ELF-1 (cell line): ENCODE measurements around the gene CST9.

Source experiments
- DNase-seq: peaks from one replicate; pipeline ENCODE4 v3.0.0-alpha.2; 2016; ENCODE audit warnings: low read depth, low spot score

The CST9 gene

GRCh38 chr20:23588434-23589403 is 17.0 kb downstream of the CST9 start:
- no peak for DNase-seq

- DNase-seq, result no peak
These were observed 18.1 kb downstream of the CST9 start for GRCh38 chr20:23587631-23588030.

DNA sequence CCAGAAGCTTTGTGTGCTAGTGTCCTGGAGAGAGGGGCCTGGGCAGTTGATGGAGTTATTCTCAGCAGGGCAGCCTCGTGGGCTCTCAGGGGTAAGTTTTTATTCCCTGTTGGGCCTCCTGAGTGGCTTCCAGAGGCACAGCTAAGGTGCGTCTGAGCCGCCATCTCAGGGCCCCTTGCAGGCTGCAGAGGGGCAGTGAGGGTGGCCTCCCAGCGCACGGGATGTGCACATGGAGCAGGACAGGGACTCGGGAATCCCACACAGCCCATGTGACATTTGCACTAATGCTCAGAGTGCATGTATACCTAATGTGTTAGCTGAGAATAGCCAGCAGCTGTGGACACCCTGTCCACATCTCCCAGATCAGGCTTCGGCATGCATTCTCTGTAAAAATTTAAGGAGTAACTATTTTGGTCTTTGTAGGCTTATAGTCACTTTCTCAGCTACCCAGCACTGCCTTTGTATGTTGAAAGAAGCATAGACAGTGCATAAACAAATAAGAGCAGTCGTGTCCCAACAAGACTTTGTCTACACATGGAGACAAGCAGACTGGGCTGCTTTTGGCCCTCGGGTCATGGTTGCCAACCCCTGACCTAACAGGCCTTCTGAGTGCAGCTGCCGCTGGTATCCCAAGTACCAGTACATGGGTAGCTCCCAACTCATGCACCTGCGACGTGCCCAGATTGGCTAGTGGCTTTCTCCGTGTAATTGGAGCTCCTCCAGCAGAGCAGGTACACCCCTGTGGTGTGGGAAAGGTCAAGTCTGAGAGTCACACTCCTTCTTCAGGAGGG is 18.8 kb downstream of the CST9 start:
- no peak for DNase-seq

- no peak for DNase-seq
These were observed 19.6 kb downstream of the CST9 start for GRCh38 chr20:23585808-23586734.

DNA sequence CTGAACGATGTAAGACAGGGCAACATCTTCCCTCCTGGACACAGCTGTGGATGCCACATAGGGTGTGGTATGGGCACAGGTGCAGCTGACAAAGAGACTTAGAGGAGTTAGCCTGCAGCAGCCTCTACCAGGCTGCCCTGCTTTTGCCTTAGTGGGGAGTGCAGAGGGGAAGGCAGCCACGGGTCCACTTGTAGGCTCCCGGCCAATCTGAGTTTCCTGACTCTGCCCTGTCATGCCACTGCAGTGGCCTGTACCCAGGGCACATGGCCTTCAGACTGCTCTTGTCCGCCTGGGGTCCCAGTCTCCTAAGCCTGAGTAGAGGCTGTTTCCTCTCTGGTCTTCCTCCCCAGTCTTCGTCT is 20.3 kb downstream of the CST9 start:
- DNase-seq, result no peak

DNA sequence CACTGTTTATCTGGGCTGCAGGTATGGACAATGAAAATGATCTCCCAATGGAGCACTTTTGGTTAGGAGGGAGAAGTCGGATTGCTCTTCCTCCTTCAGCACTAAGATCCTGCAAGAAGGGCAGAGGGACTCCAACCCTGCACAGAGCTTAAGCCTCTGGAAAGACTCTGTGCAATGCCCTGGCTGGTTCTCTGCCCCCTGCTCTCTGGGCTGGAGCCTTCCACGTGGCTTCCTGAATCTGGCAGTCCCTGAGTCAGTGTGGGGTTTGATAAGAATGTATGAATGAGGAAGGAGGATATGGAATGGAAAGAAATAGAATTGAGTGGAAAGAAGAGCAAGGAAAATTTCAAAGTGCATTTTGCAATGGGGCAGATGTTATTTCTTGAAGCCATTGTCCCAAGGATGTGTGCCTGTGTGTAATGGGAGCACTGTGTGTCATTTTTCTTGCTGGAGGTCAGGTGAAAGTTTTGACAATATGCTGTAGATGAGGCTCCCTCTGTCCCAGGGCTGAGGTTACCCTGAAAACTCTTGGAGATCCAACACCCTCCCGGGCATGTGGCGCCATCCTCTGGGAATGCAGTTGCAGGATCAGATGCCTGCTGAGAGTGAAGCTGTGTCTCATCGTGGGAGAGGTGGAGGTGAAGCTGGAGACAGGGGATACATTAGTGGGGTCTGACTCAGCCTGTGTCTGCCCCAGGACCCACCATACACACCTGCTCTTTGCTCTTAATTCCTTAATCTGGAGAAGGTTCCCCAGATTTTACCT is 21.1 kb downstream of the CST9 start:
- no peak for DNase-seq

GRCh38 chr20:23583526-23583925 is 22.2 kb downstream of the CST9 start:
- no peak for DNase-seq

DNA sequence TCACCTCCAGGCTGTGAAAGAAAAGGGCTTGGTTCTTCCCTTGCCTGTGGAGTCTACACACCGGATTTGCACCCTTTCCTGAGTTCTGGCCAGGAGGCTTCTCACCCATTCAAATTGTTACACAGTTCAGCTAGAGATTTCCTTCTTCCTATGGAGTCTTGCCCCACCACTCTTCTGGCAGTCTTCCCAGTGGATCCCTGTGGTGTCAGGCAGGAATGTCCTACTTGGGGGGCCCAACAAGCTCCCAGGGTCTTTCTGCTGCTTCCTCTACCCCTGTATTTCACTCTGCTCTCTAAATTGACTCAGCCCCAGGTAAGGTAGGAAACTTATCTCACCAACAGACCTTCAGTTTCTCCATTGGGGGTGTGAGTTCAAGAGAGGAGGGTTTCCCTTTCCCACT is 23.4 kb downstream of the CST9 start:
- no peak for DNase-seq

GRCh38 chr20:23581833-23582232 is 23.9 kb downstream of the CST9 start:
- DNase-seq, result peak; percentile 26

GRCh38 chr20:23574977-23575376 is 30.7 kb downstream of the CST9 start:
- DNase-seq, result no peak

DNA sequence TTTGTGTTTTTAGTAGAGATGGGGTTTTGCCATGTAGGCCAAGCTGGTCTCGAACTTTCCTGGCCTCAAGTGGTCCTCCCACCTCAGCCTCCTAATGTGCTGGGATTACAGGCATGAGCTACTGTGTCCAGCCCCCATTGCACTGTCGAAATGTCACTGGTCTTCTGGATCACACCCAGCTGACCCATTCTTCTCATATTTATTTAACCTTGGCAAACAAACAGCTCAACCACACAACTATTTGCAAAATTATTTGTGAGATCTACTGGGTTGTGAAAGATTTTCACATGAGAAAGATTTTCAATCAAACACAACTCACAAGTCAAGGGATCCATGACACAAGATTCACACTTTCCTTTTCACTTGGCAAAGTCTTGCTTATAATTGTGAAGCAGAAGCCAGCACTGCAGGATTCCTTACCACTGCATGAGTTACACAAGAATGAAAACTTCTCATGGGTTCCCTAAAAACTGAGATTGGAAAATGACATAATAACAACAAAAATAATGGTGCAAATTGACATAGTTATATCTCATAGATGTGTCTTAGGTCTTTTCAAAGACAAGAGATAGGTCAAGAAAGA is 35.4 kb downstream of the CST9 start:
- DNase-seq, result no peak

GRCh38 chr20:23569570-23569969 is 36.1 kb downstream of the CST9 start:
- no peak for DNase-seq

- DNase-seq, result no peak
These were observed 36.8 kb downstream of the CST9 start for GRCh38 chr20:23568971-23569330.

- DNase-seq, result peak; percentile 8
These were observed 37.3 kb downstream of the CST9 start, which contains the start of gene CST9L for GRCh38 chr20:23568320-23568970. CST9L (minus strand) TSS chr20:23568484; CDS start chr20:23568450, 34 bp downstream.

- no peak for DNase-seq
These were observed 39.4 kb downstream of the CST9 start for GRCh38 chr20:23566199-23566932.

GRCh38 chr20:23565503-23566045 is 40.1 kb downstream of the CST9 start:
- DNase-seq, result no peak

DNA sequence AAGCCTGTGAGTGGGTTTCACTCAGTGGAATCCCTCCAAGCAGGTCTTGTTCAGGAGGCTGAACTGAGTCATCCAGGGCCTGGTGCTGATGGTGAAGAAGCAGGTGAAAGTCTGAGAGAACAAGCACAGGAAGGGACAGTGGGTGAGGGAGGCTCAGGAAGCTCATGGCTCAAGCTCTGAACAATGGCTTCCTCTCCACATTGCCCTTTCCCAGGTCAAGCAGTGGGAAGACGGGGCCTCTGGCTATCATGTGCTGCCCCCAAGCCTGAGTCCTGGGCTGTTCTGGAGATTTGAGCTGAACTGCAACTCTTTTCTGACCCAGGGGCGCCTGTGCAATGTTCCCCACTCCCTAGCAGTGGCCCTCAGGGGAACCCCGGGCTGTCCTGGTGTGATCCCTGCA is 40.8 kb downstream of the CST9 start:
- DNase-seq, result no peak

DNA sequence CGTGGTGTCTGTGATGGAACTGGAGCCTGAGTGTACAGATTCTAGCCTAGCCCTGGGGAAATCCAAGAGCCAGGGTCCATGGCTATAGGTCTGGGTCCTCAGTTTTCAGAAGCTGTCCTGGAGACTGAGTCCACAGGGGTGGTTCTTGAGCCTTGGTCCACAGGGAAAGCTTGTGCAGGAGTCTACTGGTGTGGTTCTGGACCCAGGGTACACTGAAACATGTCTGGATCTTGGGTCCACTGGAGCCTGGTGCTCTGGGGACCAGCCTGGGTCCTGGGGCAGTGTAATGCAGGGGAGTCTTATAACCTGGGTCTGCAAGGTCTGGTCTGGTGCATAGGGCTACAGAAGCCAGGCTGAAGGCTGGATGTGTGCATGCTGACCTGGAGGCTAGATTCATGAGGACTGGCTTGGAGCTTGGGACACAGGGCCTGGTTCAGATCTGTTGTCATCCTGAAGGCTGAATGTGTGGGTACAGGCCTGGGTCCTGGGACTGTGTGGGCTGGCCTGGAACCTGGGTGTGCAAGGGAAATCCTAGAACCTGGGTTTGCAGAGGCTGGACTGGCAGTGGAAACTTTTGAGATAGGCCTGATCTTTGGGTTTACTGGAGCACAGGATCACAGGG is 42.9 kb downstream of the CST9 start:
- DNase-seq, result no peak

DNA sequence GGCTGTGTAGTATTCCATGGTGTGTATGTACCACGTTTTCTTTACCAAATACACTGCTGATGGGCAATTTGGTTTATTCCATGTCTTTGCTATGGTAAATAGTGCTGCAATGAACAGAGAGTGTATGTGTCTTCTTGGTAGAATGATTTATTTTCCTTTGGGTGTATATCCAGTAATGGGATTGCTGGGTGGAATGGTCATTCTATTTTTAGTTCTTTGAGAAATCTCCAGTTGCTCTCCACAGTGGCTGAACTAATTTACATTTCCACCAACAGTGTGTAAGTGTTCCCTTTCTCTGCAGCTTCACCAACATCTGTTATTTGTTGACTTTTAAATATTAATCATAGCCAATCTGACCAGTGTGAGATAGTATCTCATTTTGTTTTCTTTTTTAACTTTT is 51.3 kb downstream of the CST9 start:
- no peak for DNase-seq
